Spleen (tissue), 7 donors: Measurements from ENCODE around the gene MYBPC3.

ENCODE experiments used
- CTCF ChIP-seq, 11 experiments: fragments of 200-600 bp in 7 of 11; fragments of 450-650 bp in 4 of 11; sonication (generic) in 4 of 11; IDR thresholded peaks in 8 of 11; conservative IDR thresholded peaks in 3 of 11; 1 replicate in 7 of 11; 2 replicates in 4 of 11; pipeline versions ENCODE4 v1.4.0 to v1.8.0; 2016 to 2021; ENCODE audit warnings: antibody characterized with exemption in 11 of 11, inconsistent platforms in 4 of 11, mild to moderate bottlenecking in 1 of 11
- POLR2A ChIP-seq, 3 donors: fragments of 450-650 bp; IDR thresholded peaks; one replicate each; pipeline ENCODE4 v1.5.1; 2017; ENCODE audit warnings: antibody characterized with exemption in 3 of 3, mild to moderate bottlenecking in 1 of 3
- POLR2AphosphoS5 ChIP-seq, 3 donors: sonication (generic); formaldehyde crosslinking; IDR thresholded peaks; one replicate each; pipeline ENCODE4 v1.5.1; 2017; ENCODE audit warnings: antibody characterized with exemption in 3 of 3
- donor health status: DM: no; HTN: no; CAD: no; lungs with moderate emphysema.
- donor health status: DM: no; HTN: no; CAD: no.
- donor health status: DM: no; HTN: no; CAD: no.

GRCh38 chr11:47350315-47350714 is 2.2 kb downstream of the MYBPC3 start:
- TF ChIP-seq POLR2AphosphoS5 (IDR thresholded peaks at IDR 0.05), result no peak
- no peak for TF ChIP-seq CTCF (IDR thresholded peaks at IDR 0.05 in 8 of 11, conservative IDR thresholded peaks at IDR 0.05 in 3 of 11)
- TF ChIP-seq POLR2A (IDR thresholded peaks at IDR 0.05), result no peak
